HG02970 (cell line): ENCODE results near the gene LIMK1.

Experiments used
- ATAC-seq: cut with Tn5 transposase; IDR thresholded peaks from one replicate; pipeline ENCODE4 v1.9.1; 2021; ENCODE audit warnings: mild to moderate bottlenecking, moderate library complexity, moderate number of reproducible peaks; ENCODE audit not compliant: unreplicated experiment, low FRiP score

LIMK1 gene

DNA sequence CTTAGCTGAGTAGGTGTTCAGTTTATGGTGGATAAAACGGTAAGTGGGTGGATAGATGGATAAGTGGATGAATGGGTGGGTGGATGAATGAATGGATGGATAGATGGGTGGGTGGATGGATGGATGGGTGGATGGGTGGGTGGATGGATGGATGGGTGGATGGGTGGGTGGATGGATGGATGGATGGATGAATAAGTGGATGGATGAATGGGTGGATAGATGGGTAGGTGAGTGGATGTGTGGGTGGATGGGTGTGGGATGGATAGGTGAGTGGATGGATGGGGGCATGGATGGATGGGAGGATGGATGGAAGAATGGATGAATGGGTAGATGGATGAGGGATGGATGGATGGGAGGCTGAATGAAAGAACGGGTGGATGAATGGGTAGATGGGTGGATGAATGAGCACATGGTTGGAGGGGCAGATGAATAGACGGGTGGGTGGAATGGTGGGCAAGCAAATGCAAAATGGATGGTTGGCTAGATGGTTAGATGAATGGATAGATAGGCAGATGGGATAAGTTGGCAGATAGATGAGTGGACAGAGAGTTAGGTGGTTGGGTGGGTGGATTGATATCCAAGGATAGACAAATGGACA is 29.9 kb upstream of the LIMK1 start:
- no peak for ATAC-seq

DNA sequence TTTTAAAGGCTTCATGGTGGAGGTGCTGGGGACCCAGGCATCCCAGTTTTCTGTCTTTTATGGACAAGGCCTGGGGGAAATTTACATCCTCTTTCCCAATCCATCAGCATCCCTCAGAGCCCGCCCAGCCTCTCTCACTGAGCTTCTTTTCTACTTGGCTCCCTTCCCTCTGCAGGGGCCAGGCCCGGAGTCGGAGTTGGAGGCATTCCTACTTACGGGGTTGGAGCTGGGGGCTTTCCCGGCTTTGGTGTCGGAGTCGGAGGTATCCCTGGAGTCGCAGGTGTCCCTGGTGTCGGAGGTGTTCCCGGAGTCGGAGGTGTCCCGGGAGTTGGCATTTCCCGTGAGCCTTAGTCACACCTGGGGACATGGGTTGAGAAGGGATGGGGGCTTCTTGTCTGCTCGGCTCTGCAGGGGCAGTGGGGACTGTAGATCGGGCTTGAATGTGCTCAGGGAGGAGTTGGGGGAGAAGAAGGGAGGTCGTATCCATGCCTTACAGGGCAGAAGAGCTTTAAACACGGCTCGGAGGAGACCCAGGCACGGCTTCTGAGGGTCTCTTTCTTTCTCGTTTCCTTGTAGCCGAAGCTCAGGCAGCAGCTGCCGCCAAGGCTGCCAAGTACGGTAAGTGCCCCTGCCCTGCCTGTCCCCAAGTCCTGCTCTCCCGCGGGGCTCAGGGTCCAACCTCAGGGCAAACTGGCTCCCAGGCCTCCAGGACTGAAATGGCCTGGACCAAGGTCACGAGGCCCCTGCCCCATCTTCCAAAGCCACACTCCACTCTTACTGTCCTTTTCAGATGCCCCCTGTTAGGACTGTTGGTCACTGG is 27.3 kb upstream of the LIMK1 start:
- no peak for ATAC-seq

DNA sequence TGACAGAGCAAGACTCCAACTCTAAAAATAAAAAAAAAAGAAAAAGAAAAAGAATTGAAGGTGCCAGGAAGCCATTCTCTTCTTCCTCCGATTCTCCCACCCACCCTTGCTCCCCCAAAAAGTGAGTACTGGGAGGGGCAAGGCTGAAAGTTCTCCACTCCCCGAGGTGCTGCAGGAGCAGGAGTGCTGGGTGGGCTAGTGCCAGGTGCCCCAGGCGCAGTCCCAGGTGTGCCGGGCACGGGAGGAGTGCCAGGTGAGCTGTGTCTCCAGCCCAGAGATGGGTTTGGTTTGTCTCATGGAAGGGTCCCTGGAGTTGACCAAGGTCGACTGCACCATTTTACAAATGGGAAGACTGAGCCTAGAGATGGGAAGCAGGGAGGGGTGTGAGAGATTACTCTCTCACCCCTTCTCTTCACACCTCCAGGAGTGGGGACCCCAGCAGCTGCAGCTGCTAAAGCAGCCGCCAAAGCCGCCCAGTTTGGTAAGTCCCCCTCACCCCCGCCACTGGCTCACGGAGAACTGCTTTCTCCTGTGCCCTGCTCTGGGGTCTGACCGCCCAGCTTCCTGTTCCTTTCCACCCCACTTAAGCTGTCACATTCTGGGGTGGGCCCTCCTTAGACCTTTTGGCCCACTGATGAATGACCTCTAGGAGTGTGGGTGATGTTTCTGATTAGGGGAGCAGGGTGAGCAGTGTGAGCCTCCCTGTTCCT is 26.2 kb upstream of the LIMK1 start:
- no peak for ATAC-seq

DNA sequence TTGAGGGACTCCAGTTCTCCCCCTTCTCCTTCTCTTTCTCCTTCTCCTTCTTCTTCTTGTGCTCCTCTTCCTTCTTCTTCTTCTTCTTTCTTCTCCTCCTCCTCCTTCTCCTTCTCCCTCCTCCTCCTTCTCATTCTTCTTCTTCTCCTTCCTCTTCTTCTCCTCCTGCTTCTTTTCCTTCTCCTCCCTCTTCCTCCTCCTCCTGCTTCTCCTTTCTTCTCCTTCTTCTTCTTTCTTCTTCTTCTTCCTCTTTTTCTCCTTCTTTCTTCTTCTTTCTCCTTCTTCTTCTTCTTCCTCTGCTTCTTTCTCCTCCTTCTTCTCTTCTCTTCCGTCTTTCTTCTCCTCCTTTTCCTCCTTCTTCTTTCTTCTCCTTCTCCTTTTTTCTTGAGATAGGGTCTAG is 25.6 kb upstream of the LIMK1 start:
- no peak for ATAC-seq

DNA sequence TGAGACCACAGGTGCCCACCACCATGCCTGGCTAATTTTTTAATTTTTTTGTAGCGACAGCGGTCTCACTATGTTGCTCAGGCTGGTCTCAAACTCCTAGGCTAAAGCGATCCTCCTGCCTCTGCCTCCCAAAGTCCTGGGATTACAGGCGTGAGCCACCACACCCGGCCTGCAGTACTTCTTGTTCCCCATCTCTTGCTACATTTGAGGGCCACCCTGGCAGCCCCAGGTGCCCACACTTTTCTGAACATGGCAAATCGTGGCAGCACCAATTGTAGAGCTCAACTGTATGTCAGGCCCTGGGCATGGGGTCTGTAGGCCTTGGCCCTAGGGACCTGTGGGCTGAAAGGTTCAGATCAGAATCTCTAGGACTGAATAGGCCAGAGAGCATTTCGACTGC is 25.1 kb upstream of the LIMK1 start:
- ATAC-seq = no peak

DNA sequence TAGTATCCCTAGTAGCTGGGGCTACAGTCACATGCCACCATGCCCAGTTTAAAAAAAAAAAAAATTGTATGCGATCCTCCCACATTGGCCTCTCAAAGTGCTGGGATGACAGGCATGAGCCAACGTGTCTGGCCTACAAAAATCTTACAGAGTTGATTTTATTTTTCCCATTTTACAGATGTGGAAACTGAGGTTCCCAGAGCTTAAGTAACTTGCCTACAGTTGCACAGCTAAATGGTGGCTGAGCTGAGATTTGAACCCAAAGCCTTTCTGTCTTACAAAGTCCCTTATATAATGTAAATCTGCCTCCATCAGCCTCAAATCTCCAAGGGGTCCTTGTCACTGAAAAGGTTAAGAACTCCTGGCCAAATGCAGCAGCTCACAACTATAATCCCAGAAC is 24.6 kb upstream of the LIMK1 start:
- no peak for ATAC-seq

DNA sequence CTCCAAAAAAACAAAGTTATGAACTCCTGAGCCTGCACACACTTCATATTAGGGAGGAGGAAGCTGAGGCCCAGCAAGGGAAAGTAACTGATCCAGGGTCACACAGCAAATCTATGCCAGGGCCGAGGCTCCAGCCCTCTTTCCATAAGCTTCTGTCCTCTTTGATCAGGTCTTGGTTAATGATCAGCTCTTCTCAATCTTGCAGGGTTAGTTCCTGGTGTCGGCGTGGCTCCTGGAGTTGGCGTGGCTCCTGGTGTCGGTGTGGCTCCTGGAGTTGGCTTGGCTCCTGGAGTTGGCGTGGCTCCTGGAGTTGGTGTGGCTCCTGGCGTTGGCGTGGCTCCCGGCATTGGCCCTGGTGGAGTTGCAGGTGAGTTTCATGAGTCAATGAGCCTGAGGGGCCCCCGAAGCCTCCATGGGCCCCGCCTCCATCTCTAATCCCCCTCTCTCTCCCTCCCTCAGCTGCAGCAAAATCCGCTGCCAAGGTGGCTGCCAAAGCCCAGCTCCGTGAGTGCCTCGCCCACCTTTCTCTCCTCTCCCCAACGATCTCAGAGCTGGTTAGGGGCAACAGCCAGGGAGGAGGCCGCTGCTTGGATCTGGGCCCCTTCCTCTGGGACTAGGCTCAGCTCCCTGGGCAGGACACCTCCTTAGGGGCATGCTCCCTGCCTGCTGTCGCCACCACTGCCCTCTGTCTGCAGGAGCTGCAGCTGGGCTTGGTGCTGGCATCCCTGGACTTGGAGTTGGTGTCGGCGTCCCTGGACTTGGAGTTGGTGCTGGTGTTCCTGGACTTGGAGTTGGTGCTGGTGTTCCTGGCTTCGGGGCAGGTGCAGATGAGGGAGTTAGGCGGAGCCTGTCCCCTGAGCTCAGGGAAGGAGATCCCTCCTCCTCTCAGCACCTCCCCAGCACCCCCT is 23.7 kb upstream of the LIMK1 start:
- ATAC-seq = no peak

DNA sequence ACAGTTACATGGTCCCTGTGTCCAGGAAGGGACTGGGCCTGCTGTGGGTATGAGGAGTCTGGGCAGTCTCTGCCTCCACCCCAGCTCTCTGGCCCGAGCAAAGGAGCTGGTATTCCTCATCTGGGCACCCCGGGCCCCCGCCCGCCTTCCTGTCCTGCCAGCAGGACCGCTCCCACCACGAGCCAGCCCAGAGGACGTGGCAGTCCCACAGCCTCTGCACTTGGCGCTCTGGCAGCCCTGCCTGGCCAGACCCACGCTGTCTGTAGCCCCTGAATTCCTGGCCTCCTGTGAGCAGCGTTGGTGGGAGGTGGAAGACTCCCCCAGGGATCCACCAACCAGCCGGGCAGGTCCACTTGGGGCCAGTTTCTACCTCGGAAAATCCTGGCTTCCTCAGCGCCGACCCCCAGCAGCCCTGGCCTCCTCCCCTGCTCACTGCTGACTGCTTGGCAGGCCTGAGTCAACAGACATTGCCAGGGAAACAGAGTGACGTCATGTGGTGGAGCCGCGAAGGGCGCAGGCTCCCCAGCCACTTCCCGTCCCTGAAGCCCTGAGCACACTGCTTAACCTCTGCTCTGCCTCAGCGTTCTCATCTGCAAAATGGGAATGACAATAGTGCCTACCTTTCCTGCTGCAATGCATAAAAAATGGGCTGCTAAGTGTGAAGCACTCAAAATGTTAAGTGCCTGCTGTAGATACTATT is 21.6 kb upstream of the LIMK1 start:
- no peak for ATAC-seq

DNA sequence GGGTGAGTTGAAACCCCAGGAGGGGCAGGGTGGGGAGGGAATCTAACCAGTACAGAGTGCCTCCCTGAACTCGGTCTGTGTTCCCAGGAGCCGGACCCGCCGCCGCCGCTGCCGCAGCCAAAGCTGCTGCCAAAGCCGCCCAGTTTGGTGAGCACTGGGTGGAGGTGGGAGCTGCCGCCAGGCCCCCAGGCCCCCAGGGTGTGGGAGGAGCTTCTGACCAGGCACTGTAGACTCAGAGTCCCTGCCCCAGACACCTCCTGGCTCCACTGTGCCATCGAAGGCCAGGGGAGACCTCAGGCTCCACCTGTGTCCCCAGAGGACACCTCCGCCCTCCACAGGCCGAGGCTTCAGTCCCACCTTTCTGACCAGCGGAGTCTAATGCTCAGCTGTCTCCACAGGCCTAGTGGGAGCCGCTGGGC is 20.4 kb upstream of the LIMK1 start:
- ATAC-seq = no peak

DNA sequence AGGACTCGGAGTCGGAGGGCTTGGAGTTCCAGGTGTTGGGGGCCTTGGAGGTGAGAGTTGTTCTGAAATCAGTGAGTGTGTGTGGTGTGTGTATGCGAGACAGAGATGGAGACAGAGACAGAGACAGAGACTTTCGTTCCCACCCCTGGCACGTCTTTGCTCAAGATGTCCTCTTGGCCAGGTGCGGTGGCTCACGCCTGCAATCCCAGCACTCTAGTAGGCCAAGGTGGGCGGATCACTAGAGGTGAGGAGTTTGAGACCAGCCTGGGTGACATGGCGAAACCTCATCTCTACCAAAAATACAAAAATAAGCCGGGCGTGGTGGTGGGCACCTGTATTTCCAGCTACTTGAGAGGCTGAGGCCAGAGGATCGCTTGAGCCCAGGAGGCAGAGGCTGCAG is 20.0 kb upstream of the LIMK1 start:
- no peak for ATAC-seq

DNA sequence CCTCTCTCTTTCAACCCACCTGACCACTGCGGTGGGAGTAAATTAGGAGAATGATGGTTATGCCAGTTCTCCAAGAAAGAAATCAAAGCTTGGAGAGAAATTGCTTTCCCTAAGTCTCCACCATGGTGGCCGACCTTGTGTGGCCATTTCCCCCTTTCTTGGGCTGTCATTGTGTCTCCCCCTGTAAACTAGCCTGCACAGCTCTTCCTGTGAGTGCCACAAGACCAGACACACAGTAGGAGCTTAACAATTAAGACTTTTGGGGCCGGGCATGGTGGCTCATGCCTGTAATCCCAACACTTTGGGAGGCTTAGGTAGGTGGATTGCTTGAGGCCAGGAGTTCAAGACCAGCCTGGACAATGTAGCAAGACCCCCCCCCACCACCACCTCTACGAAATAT is 18.9 kb upstream of the LIMK1 start:
- ATAC-seq = no peak

DNA sequence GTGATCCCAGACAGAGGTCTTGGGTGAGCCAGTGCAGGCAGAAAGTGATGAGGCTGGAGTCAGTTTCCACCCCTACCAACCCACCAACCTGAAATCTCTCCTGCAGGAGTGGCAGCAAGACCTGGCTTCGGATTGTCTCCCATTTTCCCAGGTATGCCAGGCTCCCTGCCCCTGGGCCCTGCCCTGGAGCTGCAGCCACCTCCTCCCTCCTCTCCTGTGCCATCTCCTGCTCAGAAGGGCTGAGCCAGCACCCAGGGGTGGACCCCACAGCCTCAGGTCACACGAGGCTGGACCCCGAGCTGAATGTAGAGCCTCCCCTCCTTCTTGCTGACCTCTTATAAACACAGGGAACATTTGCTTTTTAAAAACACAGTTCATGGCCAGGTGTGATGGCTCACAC is 17.0 kb upstream of the LIMK1 start:
- no peak for ATAC-seq

DNA sequence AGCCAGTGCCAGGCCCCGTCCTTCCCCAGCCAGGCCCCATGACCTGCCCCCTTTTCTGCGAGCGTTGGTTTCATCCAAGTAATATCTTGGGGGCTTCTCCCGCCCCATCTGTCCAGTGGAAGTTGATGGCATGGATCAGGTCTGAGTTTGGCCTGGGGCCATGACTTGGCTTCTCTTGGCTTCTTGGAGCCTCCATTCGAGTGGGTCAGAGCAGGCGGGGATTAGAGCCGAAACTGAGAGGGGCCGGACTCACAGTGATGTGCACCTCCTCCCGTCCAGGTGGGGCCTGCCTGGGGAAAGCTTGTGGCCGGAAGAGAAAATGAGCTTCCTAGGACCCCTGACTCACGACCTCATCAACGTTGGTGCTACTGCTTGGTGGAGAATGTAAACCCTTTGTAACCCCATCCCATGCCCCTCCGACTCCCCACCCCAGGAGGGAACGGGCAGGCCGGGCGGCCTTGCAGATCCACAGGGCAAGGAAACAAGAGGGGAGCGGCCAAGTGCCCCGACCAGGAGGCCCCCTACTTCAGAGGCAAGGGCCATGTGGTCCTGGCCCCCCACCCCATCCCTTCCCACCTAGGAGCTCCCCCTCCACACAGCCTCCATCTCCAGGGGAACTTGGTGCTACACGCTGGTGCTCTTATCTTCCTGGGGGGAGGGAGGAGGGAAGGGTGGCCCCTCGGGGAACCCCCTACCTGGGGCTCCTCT is 15.1 kb upstream of the LIMK1 start:
- no peak for ATAC-seq

DNA sequence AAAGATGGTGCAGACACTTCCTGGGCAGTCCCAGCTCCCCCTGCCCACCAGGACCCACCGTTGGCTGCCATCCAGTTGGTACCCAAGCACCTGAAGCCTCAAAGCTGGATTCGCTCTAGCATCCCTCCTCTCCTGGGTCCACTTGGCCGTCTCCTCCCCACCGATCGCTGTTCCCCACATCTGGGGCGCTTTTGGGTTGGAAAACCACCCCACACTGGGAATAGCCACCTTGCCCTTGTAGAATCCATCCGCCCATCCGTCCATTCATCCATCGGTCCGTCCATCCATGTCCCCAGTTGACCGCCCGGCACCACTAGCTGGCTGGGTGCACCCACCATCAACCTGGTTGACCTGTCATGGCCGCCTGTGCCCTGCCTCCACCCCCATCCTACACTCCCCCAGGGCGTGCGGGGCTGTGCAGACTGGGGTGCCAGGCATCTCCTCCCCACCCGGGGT is 14.5 kb upstream of the LIMK1 start:
- no peak for ATAC-seq

DNA sequence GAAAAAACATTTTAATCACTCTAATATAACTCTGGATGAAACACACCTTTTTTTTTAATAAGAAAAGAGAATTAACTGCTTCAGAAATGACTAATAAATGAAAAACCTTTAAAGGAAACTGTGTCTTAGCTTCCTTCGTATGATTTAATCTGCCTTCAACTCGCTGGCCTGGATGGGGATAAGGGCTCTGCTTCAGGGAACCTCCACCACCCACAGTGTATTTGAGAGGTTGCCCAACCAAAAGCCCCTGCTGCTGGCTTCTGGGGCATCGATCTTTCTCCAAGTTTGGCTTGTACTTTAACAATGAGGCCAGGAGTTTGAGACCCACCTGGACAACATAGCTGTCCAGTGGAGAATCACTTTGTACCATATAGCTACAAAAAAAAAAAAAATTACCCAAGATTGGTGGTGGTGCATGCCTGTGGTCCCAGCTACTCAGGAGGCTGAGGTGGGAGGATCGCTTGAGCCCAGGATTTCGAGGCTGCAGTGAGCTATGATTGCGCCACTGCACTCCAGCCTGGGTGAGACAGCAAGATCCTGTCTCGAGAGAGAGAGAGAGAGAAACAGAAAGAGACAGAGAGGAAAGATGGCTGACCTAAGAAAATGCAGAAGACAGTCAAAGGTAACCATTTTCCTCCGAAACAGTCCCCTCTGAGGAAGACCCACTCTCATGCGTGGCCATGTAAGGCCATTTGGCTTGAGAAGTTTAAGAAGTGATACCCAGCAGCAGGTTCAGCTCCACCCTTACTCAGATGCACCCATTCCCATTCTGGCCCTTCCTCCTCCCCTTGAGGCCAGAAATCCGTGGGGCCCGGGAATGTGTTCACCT is 13.6 kb upstream of the LIMK1 start:
- ATAC-seq = no peak

DNA sequence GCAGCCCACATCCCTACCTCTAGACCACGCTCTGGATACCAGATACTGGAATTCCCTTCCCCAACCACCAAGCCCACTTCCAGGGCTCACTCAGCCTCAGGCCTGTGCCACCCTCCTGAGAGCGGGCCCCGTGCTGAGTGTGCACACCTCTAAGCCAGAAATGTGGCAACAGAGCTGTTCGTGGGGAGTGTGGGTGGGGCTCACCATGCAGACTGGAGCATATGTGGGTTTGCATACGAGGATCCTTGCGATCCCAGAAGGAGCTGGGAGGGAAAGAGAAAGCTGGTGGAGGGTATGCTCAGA is 13.0 kb upstream of the LIMK1 start:
- ATAC-seq = no peak

DNA sequence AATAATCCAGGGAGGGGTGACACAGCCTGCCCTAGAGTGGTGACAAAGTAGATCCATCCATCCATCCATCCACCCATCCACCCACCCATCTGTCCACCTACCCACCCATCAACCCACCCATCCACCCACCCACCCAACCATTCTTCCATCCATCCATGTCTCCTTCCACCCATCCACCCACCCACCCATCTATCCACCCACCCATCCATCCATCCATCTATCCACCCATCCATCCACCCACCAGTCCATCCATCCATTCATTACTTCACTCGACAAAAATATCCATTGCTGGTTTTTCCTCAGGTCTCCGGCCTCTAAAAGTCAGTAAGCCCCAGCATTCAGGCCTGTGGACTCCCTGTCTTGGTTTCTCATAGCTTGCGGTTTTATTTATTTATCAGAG is 12.5 kb upstream of the LIMK1 start:
- ATAC-seq = no peak

DNA sequence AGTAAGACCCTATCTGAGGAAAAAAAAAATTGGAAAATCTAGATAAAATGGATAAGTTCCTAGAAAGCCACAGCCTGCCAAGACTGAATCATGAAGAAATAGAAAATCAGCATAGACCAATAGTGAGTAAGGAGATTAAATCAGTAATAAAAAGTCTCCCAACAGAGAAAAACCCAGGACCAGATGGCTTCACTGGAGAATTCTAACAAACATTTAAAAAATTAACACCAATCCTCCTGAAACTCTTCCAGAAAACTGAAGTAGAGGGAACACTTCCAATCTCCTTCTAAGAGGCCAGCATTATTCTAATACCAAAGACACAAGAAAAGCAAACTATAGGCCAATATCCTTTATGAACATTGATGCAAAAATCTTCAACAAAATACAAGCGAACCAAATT is 8.8 kb upstream of the LIMK1 start:
- no peak for ATAC-seq

DNA sequence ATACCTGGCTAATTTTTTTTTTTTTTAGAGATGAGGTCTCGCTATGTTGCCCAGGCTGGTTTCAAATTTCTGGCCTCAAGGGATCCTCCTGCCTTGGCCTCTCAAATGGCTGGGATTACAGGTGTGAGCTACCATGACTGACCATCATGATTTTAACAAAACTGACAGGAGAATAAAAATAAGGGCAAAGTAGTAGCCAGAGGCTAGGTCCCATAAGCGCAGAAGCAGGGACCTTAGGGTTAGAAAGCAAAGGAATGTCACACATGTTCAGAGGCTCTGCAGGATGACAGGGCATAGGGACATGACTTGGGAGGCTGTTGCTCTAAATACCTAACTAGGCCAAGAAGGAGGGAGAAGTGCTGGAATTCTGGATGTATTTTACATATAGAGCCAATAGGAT is 5.1 kb upstream of the LIMK1 start:
- no peak for ATAC-seq
